ENCODE results near the gene PGBD5.

GRCh38 chr1:230309646-230310177 is 116.4 kb downstream of the PGBD5 start:
- no peak for TF ChIP-seq CTCF (optimal IDR thresholded peaks at IDR 0.05 in 1 of 3, IDR thresholded peaks at IDR 0.05 in 1 of 3, conservative IDR thresholded peaks at IDR 0.05 in 1 of 3; ENCODE audit: extremely low read depth in 1 of 3, insufficient read depth in 2 of 3, low read length in 3 of 3)
- no peak for TF ChIP-seq EZH2 (IDR thresholded peaks at IDR 0.05; ENCODE audit: low read length)

All from keratinocyte (primary cell).